Thyroid gland (tissue), 4 donors: ENCODE measurements around the gene MRPS26. TPM values are rescaled to one million over a fixed set of nuclear protein-coding genes. Genes with fewer than 3 reads are reported as not detected.

Experiments
- DNase-seq, 2 donors: peaks; one replicate each; pipeline ENCODE4 v3.0.0-alpha.2; 2019
- H3K27ac ChIP-seq, 3 donors: fragments of 200-600 bp; sonication (generic); 1 replicate in 2 of 3; 2 replicates in 1 of 3; pipeline ENCODE4 v1.5.1; 2016 to 2019; ENCODE audit warnings: mild to moderate bottlenecking in 1 of 3, moderate library complexity in 1 of 3
- H3K27me3 ChIP-seq: fragments of 200-600 bp; sonication (generic); one replicate; pipeline ENCODE4 v1.5.1; 2019
- H3K36me3 ChIP-seq, 2 donors: fragments of 200-600 bp; sonication (generic); one replicate each; pipeline ENCODE4 v1.5.1; 2016 to 2019
- H3K4me1 ChIP-seq, 2 donors: fragments of 200-600 bp; sonication (generic); one replicate each; pipeline ENCODE4 v1.5.1; 2017 to 2019
- H3K4me3 ChIP-seq, 3 donors: fragments of 200-600 bp; sonication (generic); replicated peaks in 1 of 3; 1 replicate in 2 of 3; 2 replicates in 1 of 3; pipeline ENCODE4 v1.5.1; 2016; ENCODE audit warnings: mild to moderate bottlenecking in 1 of 3
- H3K9me3 ChIP-seq: fragments of 200-600 bp; sonication (generic); one replicate; pipeline ENCODE4 v1.5.1; 2017
- POLR2A ChIP-seq, 2 donors: fragments of 450-650 bp; IDR thresholded peaks; one replicate each; pipeline ENCODE4 v1.6.1; 2017; ENCODE audit warnings: antibody characterized with exemption in 2 of 2, mild to moderate bottlenecking in 2 of 2, moderate library complexity in 1 of 2
- WGBS, 2 donors: methylation state at CpG; one replicate each; pipeline ENCODE4 v1.1.5; 2017; 5-methylcytosine and 5-hydroxymethylcytosine counted together
- intact Hi-C: fragments of 100-400 bp; cut with DNase I; formaldehyde crosslinking; loops from one replicate; pipeline ENCODE4 v1.15.1; 2023
- total RNA-seq, 4 donors: library from RNA; depleted of rRNA; stranded (reverse); fragments of >200 nt; gene quantifications; one replicate each; pipeline ENCODE4 v1.2.3, GENCODE V29; 2016
- TF ChIP-seq, protein P1 (sequence below), 6 experiments: fragments of 200-600 bp in 3 of 6; fragments of 450-650 bp in 3 of 6; sonication (generic) in 3 of 6; IDR thresholded peaks; one replicate each; pipeline ENCODE4 v1.5.1; 2016 to 2019; ENCODE audit warnings: antibody characterized with exemption in 6 of 6, mild to moderate bottlenecking in 2 of 6, inconsistent platforms in 1 of 6, moderate library complexity in 1 of 6

Gene MRPS26
- total RNA-seq, 4 donors from 2014 or later: 56.3 to 148 (median 86.4) TPM

GRCh38 chr20:3085571-3086072 is 39.8 kb downstream of the MRPS26 start:
- intact Hi-C loops: no loop called here
- Histone ChIP-seq H3K36me3 (no peaks in the 10 kb centered on the region), H3K9me3 (no peaks in the 10 kb centered on the region), H3K27ac (no peak overlapping the region), H3K27me3 (peaks cover 7% of the 10 kb centered on the region), H3K4me1 (peaks cover 3 to 13% of the 10 kb centered on the region in 2 donors), H3K4me3 (no peak overlapping the region)
- 93 to 100% methylated on average over 1 to 8 of the region's 8 CpGs for WGBS, 2 donors
- TF ChIP-seq, protein P1, sequence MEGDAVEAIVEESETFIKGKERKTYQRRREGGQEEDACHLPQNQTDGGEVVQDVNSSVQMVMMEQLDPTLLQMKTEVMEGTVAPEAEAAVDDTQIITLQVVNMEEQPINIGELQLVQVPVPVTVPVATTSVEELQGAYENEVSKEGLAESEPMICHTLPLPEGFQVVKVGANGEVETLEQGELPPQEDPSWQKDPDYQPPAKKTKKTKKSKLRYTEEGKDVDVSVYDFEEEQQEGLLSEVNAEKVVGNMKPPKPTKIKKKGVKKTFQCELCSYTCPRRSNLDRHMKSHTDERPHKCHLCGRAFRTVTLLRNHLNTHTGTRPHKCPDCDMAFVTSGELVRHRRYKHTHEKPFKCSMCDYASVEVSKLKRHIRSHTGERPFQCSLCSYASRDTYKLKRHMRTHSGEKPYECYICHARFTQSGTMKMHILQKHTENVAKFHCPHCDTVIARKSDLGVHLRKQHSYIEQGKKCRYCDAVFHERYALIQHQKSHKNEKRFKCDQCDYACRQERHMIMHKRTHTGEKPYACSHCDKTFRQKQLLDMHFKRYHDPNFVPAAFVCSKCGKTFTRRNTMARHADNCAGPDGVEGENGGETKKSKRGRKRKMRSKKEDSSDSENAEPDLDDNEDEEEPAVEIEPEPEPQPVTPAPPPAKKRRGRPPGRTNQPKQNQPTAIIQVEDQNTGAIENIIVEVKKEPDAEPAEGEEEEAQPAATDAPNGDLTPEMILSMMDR (IDR thresholded peaks at IDR 0.05): no peak
- no peak for TF ChIP-seq POLR2A (IDR thresholded peaks at IDR 0.05)
- DNase-seq: no peak

GRCh38 chr20:3088031-3088430 is 42.2 kb downstream of the MRPS26 start:
- peaks cover 5% of the 10 kb centered on the region for H3K27me3 ChIP-seq
- 84 to 86% methylated on average over 7 of the region's 7 CpGs for WGBS, 2 donors
- H3K36me3 ChIP-seq: no peaks in the 10 kb centered on the region
- peaks cover 1 to 9% of the 10 kb centered on the region in 2 donors for H3K4me1 ChIP-seq
- no peak for TF ChIP-seq POLR2A (IDR thresholded peaks at IDR 0.05)
- TF ChIP-seq, protein P1 (IDR thresholded peaks at IDR 0.05): no peak
- no peak for DNase-seq
- H3K9me3 ChIP-seq: no peaks in the 10 kb centered on the region
- intact Hi-C loops: no loop called here
- H3K27ac ChIP-seq: no peak overlapping the region
- H3K4me3 ChIP-seq: no peak overlapping the region

DNA sequence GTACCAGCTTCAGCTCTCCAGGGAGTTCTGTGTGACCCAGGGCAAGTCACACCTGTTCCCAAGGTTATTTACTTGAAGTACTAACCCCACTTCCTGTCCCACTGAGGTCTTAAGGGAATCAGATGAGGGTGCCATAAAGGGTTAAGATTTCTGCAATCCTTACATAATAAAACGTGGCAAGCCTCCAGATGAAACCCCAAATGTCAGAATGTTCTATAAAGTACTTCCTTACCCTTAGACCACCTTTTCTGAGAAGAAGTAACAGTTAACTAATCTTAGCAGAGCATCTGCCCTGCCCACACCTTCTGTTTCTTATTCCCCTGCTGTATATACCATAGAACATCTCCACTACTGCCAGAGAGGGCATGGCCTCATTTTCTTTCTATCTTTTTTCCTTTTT is 44.7 kb downstream of the MRPS26 start:
- Histone ChIP-seq H3K27me3 (no peaks in the 10 kb centered on the region), H3K4me3 (no peak overlapping the region), H3K9me3 (no peaks in the 10 kb centered on the region), H3K36me3 (no peaks in the 10 kb centered on the region), H3K4me1 (peaks cover 0 to 5% of the 10 kb centered on the region in 2 donors), H3K27ac (no peak overlapping the region)
- TF ChIP-seq POLR2A (IDR thresholded peaks at IDR 0.05): no peak
- TF ChIP-seq, protein P1 (IDR thresholded peaks at IDR 0.05): no peak
- DNase-seq: no peak
- intact Hi-C loops: no loop called here
- 0 to 10% methylated on average over 1 of the region's 1 CpG for WGBS, 2 donors

GRCh38 chr20:3092611-3093379 is 46.9 kb downstream of the MRPS26 start:
- TF ChIP-seq, protein P1 (IDR thresholded peaks at IDR 0.05): no peak
- no peak for TF ChIP-seq POLR2A (IDR thresholded peaks at IDR 0.05)
- DNase-seq: no peak
- intact Hi-C loops: no loop called here
- peaks cover 0 to 5% of the 10 kb centered on the region in 2 donors for H3K4me1 ChIP-seq
- H3K4me3 ChIP-seq: no peak overlapping the region
- no peaks in the 10 kb centered on the region for H3K36me3 ChIP-seq
- 15 to 32% methylated on average over 13 to 25 of the region's 81 CpGs for WGBS, 2 donors
- H3K27me3 ChIP-seq: no peaks in the 10 kb centered on the region
- H3K9me3 ChIP-seq: no peaks in the 10 kb centered on the region
- H3K27ac ChIP-seq: no peak overlapping the region

DNA sequence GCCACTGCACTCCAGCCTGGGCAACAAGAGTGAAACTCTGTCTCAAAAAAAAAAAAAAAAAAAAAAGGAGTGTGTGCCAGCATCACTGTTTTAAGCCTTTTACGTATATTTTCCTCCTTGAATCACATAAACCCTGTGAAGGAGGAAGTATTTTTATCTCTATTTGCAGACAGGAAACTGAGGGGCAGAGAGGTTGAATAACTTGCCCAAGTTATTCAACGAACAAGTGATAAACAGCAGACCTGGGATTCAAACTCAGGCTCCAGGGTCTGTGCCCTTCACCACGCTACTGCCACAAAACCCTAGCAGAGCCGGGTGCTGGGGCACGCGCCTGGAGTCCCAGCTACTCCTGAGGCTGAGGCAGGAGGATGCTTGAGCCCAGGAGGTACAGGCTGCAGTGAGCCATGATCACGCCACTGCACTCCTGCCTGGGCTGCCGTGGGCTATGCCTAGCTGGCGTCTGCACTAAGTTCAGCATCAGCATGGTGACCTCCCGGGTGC is 48.1 kb downstream of the MRPS26 start:
- 57 to 65% methylated on average over 9 to 10 of the region's 10 CpGs for WGBS, 2 donors
- no peak overlapping the region for H3K27ac ChIP-seq
- no peaks in the 10 kb centered on the region for H3K27me3 ChIP-seq
- intact Hi-C loops: no loop called here
- H3K9me3 ChIP-seq: no peaks in the 10 kb centered on the region
- peaks cover 0 to 5% of the 10 kb centered on the region in 2 donors for H3K4me1 ChIP-seq
- H3K4me3 ChIP-seq: no peak overlapping the region
- no peaks in the 10 kb centered on the region for H3K36me3 ChIP-seq
- DNase-seq: no peak
- TF ChIP-seq, protein P1 (IDR thresholded peaks at IDR 0.05): no peak
- no peak for TF ChIP-seq POLR2A (IDR thresholded peaks at IDR 0.05)
